Measurements from ENCODE around the gene EXOC4.

Gene EXOC4

DNA sequence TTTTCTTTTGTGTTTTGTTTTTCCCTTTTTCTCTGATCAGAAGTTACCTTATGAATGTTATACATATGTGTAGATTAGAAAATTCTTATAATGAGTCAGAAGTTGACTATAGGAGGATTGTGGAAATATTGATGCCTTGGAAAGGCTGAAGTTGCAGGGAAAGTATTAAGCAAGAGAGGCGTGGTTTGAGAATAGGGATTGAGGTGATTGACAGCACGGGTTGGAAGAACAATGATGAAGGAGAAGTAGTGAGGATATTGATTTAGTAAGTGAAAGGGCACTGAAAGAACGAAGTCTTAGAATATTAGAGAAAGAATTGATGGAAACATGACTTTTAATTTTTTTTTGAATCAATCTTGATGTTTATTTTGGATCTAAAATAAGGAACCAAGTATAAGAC, 176.0 kb downstream of the EXOC4 start:
- DNase-seq (ENCODE audit: low spot score), result no peak

DNA sequence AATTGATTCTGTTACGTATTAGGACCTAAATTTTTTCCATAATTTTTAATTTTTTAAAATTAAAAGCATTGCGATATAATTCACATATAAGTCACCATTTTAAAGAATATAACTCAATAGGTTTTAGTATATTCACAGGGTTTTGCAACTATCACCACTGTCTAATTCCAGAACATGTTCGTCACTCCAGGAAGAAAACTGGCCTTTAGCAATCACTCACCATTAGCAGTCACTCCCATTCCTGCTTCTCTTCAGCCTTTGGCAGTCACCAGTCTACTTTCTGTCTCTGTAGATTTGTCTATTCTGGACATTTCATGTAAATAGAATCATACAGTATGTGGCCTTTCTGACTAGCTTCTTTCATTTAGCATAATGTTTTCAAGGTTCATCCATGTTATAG, 176.5 kb downstream of the EXOC4 start:
- DNase-seq (ENCODE audit: low spot score), result peak; percentile 15

DNA sequence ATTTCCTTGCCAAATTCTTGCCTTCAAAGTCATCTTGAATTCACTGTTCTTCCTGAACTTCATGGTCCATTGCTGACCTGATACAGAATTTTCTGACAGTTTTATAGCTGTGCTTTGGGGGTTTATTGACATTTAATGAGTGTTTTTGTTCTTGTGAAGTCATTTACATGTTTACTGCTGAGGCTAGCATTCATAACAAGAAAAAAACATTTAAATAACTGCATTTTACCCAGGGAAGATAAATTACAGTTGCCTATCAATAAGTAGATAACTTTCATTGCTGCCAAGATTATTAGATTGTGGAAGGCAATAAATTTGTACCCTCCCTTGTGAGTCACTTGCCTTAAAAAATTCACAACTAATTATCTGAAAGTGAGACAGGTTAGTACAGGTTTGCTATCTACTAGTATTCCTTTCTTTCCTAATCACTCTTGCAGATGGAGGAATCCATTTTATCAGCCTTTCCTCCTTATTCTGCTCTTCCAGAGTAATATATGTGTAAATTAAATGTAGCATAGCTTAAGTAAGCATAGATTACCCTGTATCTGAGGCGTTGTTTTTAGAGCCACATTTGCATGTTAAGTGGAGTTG, 178.4 kb downstream of the EXOC4 start:
- no peak for DNase-seq (ENCODE audit: low spot score)

DNA sequence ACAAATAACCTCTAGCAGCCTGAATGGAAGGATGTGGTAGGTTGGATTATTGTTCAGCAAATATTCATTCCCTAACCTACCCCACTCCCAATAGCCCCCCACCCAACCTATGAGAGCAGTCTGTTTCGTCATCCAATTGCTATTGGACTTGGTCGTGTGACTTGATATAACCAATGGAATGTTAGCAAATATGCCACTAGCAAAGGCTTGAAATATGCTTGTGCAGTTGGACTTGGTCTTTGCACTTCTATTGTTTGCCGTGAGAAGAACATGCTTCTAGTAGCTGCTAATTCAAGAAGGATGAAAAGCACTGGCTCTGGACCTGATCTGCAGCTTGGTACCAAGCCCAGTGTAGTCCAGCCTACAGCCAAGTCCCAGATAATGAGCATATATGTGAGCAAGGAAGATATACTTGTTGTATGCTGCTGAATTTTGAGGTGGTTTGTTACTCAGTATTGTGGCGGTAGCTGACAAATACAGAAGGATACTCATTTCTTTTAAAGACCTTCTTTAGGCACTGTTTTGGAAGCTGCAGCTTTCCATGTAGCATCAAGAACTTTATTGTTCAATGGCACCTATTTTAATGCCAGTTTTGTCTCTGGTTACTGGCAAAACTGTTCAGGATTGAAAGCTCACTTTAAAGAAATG, 180.4 kb downstream of the EXOC4 start:
- DNase-seq (ENCODE audit: low spot score), result no peak

DNA sequence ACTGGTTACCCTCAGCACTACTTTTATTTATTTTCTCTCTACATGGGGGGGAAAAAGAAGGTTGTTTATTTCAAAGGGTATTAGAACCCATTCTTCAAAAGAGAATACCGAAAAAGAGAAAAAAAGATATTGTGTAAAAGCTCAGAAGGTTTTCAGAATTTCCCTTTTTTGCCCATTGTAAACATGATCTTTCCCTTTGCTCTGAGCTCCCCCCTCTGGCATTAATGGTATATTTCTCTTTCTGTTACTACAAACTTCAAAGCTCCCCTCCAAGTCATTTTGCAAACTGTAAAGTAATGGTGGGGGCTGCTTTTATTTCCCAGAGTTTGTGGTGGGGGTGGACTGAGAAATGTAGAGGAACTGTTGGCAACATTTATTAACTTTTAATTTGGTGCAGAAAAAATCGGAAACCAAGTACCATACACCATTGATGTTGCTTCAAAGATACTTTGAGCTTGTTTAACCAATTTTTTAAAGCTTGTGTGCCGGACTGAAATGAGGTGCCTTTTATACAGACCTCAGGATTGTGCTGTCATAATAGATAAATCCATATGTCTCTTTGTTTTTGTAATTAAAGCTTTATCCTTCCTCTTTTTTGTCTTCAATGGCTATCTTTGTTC, 181.5 kb downstream of the EXOC4 start:
- peak; percentile 46 for DNase-seq (ENCODE audit: low spot score)

DNA sequence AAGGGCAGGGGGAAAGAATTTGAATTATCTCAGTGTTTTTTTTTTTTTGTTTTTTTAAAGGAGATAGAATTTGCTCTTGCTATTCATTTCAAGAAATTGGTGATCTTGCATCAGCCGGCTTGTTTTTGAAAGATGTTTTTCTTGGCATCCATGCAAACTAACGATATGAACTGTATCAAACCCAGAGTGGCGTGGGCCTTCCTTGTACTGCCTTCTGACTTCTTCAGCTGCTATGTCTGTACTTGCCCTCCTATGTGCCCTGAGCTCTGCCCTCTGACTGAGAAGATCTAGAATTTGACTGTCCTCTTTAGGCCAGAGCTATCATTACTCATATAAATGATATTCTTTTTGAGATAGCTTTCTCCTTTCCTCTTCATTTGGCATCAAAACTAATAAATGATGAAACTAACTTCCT, 183.1 kb downstream of the EXOC4 start:
- peak; percentile 42 for DNase-seq (ENCODE audit: low spot score)

DNA sequence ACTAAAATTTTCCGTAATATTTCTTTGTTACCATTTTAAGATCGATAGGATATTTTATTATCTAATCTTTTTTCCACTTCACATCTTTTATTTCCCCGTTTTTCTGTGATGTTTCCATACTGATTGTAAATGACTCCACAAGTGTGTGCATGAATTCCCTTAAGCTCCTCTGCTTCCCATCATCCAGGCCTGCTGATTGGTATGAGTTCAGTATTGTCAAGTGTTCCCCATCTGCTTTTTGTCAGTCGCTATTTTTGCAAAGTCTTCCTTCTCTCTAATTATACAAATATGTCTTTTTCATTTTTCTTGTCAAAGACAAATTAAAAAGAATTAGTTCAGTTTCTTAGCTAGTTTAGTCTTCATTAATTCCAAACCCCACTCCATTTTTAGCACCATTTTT, 184.7 kb downstream of the EXOC4 start:
- no peak for DNase-seq (ENCODE audit: low spot score)

DNA sequence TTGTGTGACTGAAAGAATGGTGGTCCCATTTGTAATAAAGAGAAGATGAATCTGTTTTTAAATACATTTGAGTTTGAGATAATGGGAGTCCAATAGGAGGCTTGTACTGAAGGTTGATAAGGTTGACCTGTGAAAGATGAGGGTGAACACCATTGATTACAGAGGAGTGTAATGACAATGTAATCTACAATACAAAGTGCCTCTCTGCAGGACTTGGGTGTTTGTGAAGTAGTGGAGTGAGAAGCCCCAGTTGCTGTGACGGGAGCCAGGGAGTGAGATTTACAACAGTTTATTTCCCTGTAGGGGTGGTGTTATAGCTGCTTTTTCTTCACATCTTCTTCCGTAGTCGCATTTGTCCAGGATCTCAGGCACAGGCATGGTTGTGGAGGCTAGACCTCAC, 189.9 kb downstream of the EXOC4 start:
- DNase-seq (ENCODE audit: low spot score), result no peak

DNA sequence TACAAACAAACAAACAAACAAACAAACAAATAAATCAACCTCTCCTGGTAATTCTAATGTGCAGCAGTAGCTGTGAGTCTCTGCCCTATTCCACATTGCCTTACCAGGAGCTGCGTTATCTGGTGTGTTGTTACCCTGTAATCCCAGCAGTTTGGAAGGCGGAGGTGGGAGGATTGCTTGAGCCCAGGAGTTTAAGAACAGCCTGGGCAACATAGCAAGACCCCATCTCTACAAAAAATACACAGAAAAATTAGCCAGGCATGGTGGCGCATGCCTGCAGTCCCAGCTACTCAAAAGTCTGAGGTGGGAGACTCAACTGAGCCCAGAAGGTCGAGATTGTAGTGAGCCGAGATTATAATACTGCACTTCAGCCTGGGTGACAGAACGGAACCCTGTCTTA, 192.7 kb downstream of the EXOC4 start:
- no peak for DNase-seq (ENCODE audit: low spot score)

DNA sequence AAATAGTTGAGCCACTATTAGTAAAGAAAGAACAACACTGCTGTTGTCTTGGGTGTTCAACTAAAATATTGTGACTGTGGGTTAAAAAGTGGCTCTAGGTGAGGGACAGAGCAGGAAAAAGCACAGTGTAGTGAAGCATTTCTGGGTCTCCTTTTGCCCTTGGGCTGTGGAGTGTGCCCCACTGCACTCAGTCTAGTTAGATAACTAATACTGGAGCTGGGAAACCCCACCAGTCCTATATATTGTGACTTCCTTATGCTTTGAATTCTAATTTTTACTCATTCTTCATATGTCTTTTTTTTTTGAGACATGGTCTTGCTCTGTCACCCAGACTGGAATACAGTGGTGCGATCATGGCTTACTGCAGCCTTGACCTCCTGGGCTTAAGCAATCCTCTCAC, 195.1 kb downstream of the EXOC4 start:
- no peak for DNase-seq (ENCODE audit: low spot score)

DNA sequence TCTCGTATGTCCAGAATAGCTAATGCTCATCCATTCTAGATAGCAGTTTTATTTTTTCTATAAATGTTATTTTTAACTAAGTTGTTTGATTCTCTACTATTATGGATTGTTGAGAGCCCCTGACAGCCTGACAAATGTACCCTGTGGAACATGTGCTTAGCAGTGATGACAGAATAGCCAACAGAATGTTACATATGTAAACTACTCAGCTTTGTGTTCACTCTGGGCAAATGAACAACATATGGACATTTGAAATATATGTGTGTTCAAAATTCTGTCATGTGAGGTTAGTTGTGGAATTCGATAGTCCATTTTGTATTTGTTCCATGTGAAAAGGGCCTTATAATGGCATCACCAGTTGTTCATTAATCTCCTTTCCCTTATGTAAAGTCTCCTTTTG, 199.7 kb downstream of the EXOC4 start:
- DNase-seq (ENCODE audit: low spot score), result no peak

DNA sequence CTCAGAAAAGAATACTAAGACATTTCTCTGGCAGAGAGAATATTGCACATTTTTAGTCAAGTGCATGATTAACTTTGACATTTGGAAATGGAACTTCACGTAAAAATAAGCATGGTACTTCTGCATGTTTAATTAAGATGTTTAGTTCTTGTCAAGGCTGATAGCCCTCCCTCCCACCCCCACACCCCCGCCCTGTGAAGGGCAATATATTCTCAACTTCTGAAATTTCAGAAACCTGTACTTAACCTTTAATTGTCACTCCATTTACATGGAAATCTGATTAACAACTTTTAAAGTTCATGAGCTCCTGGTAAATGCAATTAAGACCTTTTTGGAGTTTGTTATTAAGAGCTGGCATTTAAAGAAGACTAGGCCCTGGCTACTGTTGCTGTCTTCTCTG, 205.8 kb downstream of the EXOC4 start:
- no peak for DNase-seq (ENCODE audit: low spot score)

DNA sequence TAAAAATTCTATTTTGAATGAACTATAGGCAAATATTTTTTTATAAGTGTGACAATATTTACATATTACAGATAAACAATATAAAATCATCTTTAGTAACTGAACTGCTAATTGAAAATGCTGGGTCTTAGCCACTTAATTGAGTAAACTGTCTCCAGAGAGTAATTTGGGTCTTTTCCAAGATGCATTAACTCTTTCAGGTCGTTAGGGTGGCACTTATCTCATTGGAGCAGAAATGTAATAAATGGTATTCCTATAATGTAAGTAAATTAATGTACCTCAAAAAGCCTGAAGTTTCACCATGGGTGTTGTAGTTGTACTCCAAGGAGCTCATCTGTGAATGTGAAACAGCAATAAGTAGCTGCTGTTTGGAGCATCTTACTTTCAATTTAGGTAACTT, 208.5 kb downstream of the EXOC4 start:
- no peak for DNase-seq (ENCODE audit: low spot score)

DNA sequence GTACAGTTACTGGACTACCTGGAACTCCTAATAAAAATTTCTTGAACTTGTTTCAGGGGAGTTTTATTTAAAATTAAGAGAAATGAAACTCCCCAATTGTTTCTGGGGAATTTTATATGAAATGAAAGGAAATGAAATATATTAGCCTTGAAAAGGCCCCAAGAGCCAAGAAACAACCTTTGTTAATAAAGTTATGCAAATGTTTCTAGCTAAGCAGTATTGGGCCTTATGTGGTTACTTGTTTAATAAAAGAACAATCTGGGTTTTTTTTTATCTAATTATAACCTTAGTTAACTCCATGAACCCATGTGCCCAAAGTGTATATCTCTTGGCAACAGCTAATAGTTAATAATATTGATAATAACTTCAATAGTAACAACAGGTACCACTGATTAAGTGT, 222.8 kb downstream of the EXOC4 start:
- DNase-seq (ENCODE audit: low spot score), result no peak

DNA sequence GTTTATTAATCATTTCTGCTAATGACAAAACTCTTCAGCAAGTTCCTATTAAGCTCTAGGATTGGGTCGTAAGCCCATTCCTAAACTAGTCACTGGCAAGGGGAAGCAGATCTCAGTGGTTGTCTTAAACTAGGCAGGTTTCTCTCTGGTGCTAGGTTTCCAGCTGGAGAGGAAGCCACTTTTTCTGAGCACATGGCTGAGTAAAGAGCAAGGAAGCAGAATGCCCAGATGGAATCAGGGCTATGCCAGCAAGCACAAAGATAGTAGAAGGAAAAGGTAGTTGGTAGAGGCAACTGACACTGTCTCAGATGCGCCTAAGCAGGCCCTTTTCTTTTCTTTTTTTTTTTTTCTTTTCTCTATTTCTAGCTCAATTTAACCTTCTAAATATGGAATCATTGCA, 224.9 kb downstream of the EXOC4 start:
- DNase-seq (ENCODE audit: low spot score), result no peak

DNA sequence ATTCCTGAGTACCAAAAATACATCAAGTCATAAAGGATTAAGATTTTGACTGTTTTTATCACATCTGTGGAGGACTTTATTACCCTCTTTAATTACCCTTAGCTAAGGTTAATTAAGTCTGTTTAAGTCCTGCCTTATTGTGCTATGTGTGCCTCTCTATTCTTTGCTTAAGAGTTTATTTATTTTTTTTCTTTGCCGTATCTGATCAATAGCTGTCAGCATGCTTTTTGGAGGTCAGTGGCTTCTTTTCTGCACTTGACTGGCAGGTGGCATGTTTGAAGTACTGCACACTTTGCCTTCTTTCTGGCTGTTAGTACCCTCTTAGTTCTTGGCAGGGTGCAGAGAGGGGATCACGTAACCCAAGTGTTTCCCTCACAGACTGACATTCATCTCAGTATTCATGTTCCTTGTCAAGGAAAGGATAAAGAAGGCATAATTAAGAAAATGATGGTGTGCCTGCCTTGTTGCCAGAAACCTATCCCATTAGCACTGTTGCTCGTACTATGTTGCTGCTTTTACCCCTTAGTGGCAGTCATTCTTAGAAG, 225.8 kb downstream of the EXOC4 start:
- no peak for DNase-seq (ENCODE audit: low spot score)

DNA sequence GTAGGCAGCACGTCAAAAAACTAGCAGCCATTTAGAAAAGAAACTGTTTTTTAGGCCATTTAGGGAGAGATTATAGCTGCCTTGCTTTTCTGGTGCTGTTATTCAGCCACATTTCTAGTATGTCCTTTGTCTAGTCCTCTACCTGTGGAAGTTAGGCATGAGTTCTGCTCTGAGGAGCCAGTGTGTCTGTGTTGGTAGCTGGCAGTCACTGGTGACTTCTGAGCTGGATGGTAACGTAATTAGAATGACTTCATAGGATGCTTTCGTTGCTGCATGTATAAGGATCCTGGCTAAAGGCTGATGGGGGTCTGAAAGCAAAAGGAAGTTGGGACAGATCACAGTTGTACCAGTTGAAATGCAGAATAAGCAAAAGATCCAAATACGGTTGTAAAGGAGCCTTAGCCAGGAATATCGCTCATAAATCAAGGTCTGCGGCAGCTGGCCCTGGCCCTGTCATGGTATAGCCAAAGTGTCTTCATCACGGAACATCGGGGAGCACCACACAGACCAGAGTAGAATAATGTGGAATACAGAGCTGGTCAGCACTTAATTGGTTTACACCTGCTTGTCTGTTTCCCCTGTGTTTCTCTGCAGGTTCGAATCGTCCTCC, 226.7 kb downstream of the EXOC4 start:
- no peak for DNase-seq (ENCODE audit: low spot score)

DNA sequence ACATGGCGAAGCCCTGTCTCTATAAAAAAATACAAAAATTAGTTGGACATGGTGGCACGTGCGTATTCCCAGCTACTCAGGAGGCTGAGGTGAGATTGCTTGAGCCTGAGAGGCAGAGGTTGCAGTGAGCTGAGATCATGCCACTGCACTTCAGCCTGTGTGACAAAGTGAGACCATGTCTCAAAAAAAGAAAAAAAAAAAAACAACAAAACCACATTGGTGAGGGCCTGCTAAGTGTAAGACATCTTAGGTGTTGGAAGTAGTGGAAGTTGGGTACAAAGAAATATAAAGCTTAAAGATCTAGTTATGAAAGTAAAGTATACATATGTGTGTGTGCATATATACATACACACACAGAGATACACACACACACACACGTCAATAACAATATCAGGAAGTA, 228.0 kb downstream of the EXOC4 start:
- no peak for DNase-seq (ENCODE audit: low spot score)

DNA sequence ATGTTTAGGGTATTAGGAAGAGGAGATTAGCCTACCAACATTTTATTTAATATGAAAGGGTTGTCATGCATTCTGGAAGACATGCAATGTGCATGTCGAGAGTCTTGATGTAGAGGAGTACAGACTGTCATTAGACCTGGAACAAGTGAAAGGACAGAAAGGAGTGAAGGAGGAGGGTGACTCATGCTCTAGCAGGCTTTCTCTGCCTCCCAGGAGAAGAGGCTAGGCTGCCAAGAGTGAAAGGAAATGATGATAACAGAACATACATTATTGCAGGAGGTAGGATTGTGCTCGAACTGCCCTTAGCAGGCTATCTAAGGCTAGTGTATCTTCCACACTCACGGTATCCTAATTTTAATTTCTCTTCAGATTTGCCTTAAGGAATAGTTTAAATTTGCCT, 228.8 kb downstream of the EXOC4 start:
- peak; percentile 36 for DNase-seq (ENCODE audit: low spot score)

DNA sequence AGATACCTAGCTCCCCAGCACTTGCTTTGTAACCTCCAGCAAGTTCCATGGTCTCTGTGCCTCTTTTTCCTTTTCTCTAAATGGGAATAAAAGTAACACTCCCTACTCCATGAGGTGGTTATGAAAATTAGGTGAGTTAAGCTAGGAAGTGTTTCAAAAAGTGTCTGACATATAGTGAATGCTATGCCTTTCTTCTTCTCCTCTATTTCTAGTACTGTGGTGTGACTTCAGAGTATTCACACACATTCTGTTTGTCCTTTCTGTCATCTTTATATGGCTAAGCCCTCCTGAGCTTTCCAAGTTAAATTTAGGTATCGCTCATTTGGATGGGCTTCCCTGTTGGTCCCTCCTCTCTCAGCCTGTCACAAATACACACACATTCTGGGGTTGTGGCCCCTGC, 229.7 kb downstream of the EXOC4 start:
- no peak for DNase-seq (ENCODE audit: low spot score)

DNA sequence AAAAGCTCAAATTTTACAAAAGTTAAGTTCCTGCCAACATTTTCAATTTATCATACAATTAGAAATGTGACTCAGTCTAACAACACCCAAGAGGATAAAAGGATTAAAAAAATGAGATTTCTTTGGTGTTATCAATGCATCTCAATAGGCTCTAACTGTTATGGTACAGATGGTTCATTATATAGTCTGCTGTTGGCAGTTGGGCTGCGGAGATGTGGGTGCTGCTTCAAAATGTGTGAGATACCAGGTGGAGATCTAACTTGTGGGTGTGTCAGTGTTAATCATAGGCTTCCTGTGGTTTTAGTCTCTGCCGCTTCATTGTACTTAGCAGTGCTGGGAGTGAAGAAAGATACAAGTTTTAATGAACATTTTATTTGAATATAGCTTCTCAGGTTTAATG, 231.2 kb downstream of the EXOC4 start:
- DNase-seq (ENCODE audit: low spot score), result no peak

DNA sequence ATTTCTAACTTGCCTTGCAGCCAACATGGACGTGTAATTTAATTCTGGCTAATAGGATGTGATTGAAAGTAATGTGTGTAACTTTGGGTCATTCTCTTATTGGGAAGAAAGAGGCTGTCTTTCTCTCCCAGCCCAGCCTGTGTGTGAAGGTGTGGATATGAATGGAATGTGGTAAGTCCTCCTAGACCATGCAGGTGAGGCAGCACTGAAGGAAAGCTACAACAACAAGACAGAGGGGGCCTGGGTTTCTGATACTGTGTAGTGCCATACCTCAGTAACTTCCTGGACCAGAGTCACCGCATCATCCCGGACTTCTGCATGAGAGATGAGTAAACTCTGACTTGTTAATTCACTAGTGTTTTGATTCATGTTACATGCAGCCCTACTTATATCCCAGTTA, 237.0 kb downstream of the EXOC4 start:
- DNase-seq (ENCODE audit: low spot score), result no peak

DNA sequence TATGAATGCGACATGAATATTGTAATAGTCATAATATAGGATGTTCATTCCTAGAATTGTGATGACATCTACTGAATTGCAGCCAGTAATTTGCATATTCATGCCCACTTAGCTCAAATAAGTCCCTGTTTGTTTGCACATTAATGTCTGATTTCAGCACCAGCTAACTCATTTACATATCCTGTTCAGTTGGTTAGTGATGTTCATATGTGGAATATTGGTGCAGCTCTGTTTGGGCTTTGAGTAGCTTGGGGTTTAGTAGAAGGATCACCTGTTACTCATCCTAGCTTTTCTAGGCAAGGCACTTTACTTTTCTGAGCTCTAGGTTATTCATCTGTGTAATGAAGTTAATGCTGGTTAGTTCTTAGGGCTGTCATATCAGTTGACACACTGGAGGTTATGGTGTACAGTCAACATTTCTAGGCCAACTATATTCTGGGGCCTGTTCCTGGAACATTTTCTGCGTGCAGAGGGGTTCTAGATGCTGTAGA, 238.4 kb downstream of the EXOC4 start:
- no peak for DNase-seq (ENCODE audit: low spot score)
